Trophoblast cell (in vitro differentiated cells and primary cell): Measurements from ENCODE around the gene SYF2.

ENCODE experiments used
- DNase-seq, 2 donors: peaks; one replicate each; pipeline ENCODE4 v3.0.0-alpha.2; 2016
- H2AFZ ChIP-seq: 2 replicates; pipeline ENCODE4 v1.6.1; 2013; ENCODE audit warnings: low read length, moderate library complexity, mild to moderate bottlenecking; ENCODE audit not compliant: insufficient read depth, poor library complexity
- H2AK5ac ChIP-seq: 2 replicates; pipeline ENCODE4 v1.6.1; 2013; ENCODE audit warnings: mild to moderate bottlenecking, low read length
- H2BK120ac ChIP-seq: 2 replicates; pipeline ENCODE4 v1.6.1; 2013; ENCODE audit warnings: low read length, mild to moderate bottlenecking, moderate library complexity; ENCODE audit not compliant: insufficient read depth, poor library complexity
- H2BK12ac ChIP-seq: 2 replicates; pipeline ENCODE4 v1.6.1; 2013; ENCODE audit warnings: mild to moderate bottlenecking, low read length, moderate library complexity
- H2BK5ac ChIP-seq: 2 replicates; pipeline ENCODE4 v1.6.1; 2013; ENCODE audit warnings: low read length, low read depth, moderate library complexity, mild to moderate bottlenecking; ENCODE audit not compliant: poor library complexity
- H3K14ac ChIP-seq: 2 replicates; pipeline ENCODE4 v1.6.1; 2013; ENCODE audit warnings: mild to moderate bottlenecking, low read length
- H3K18ac ChIP-seq: 2 replicates; pipeline ENCODE4 v1.6.1; 2013; ENCODE audit warnings: mild to moderate bottlenecking, low read length
- H3K23ac ChIP-seq: 2 replicates; pipeline ENCODE4 v1.6.1; 2013; ENCODE audit warnings: low read length
- H3K27ac ChIP-seq: 2 replicates; pipeline ENCODE4 v1.5.1; 2013; ENCODE audit warnings: low read depth, mild to moderate bottlenecking, inconsistent platforms, low read length, moderate library complexity
- H3K27me3 ChIP-seq: 2 replicates; pipeline ENCODE4 v1.6.1; 2013; ENCODE audit warnings: inconsistent platforms, mild to moderate bottlenecking, low read length, moderate library complexity; ENCODE audit not compliant: insufficient read depth
- H3K36me3 ChIP-seq, 2 experiments: 1 replicate in 1 of 2; 2 replicates in 1 of 2; pipeline ENCODE4 v1.6.1; 2013; ENCODE audit warnings: low read length in 2 of 2, mild to moderate bottlenecking in 2 of 2, moderate library complexity in 1 of 2; ENCODE audit not compliant: insufficient read depth in 2 of 2, control insufficient read depth in 1 of 2
- H3K4ac ChIP-seq: 2 replicates; pipeline ENCODE4 v1.6.1; 2013; ENCODE audit warnings: low read depth, mild to moderate bottlenecking, low read length, moderate library complexity
- H3K4me1 ChIP-seq, 2 experiments: 1 replicate in 1 of 2; 2 replicates in 1 of 2; pipeline ENCODE4 v1.6.1; 2013; ENCODE audit warnings: low read length in 2 of 2, mild to moderate bottlenecking in 2 of 2, moderate library complexity in 1 of 2; ENCODE audit not compliant: insufficient read depth in 2 of 2, control insufficient read depth in 1 of 2
- H3K4me2 ChIP-seq: 2 replicates; pipeline ENCODE4 v1.6.1; 2013; ENCODE audit warnings: inconsistent platforms, mild to moderate bottlenecking, low read length, moderate library complexity
- H3K4me3 ChIP-seq: 2 replicates; pipeline ENCODE4 v1.5.1; 2013; ENCODE audit warnings: mild to moderate bottlenecking, low read depth, low read length, inconsistent platforms
- H3K79me1 ChIP-seq: one replicate; pipeline ENCODE4 v1.6.1; 2013; ENCODE audit warnings: low read length
- H3K79me2 ChIP-seq: 2 replicates; pipeline ENCODE4 v1.6.1; 2013; ENCODE audit warnings: low read length, mild to moderate bottlenecking; ENCODE audit not compliant: control insufficient read depth, insufficient read depth, poor library complexity
- H3K9ac ChIP-seq: 2 replicates; pipeline ENCODE4 v1.6.1; 2013; ENCODE audit warnings: mild to moderate bottlenecking, low read length
- H3K9me3 ChIP-seq: 2 replicates; pipeline ENCODE4 v1.6.1; 2013; ENCODE audit warnings: low read depth, mild to moderate bottlenecking, control low read depth, inconsistent platforms, low read length; ENCODE audit not compliant: insufficient read depth
- H4K12ac ChIP-seq: 2 replicates; pipeline ENCODE4 v1.6.1; 2013; ENCODE audit warnings: low read depth, mild to moderate bottlenecking, low read length, moderate library complexity
- H4K8ac ChIP-seq: 2 replicates; pipeline ENCODE4 v1.6.1; 2013; ENCODE audit warnings: low read depth, mild to moderate bottlenecking, low read length, moderate library complexity
- H4K91ac ChIP-seq: one replicate; pipeline ENCODE4 v1.6.1; 2013; ENCODE audit warnings: low read depth, mild to moderate bottlenecking, low read length, moderate library complexity
- WGBS: extraction: QIAGEN DNeasy Blood & Tissue Kit; methylation state at CpG from one replicate; pipeline ENCODE4 v1.1.7; 2013; ENCODE audit warnings: missing lambda C conversion rate; ENCODE audit not compliant: insufficient read length, insufficient coverage; ENCODE audit errors: extremely low coverage; 5-methylcytosine and 5-hydroxymethylcytosine counted together

The SYF2 gene

DNA sequence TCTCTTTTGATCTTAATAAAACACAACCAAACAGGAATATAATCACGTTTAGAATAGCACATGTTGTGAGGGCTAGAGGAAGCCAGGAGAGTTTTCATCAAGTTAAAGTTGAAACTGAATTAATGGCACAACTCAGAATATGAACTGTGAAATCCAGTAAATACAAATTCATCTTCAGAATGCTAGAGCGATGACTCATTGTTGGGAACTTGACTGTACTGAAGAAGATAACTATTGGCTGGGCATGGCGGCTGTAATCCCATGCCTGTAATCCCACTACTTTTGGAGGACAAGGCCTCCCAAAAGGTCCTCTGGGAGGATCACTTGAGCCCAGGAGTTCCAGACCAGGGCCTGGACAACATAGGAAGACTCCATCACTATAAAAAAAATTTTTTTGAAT is 8.8 kb downstream of the SYF2 start:
- no peak overlapping the region for H3K4me3 ChIP-seq
- no peaks in the 10 kb centered on the region for H3K79me1 ChIP-seq
- no peak overlapping the region for H2BK5ac ChIP-seq
- no peak overlapping the region for H3K14ac ChIP-seq
- no peak overlapping the region for H2AK5ac ChIP-seq
- H3K9ac ChIP-seq = no peak overlapping the region
- H2BK120ac ChIP-seq = no peak overlapping the region
- H2AFZ ChIP-seq = no peak overlapping the region
- no peaks in the 10 kb centered on the region for H3K27me3 ChIP-seq
- no peaks in the 10 kb centered on the region for H3K79me2 ChIP-seq
- H4K8ac ChIP-seq = no peak overlapping the region
- no peak overlapping the region for H3K27ac ChIP-seq
- no peak overlapping the region for H3K18ac ChIP-seq
- peak in 1 of 2 donors; percentile 49 for DNase-seq
- no peak overlapping the region for H3K4me2 ChIP-seq
- no peaks in the 10 kb centered on the region for H3K4me1 ChIP-seq
- no peak overlapping the region for H4K91ac ChIP-seq
- no peaks in the 10 kb centered on the region for H3K9me3 ChIP-seq
- H3K23ac ChIP-seq = no peak overlapping the region
- no peak overlapping the region for H3K4ac ChIP-seq
- peaks cover 32 to 33% of the 10 kb centered on the region in 2 experiments for H3K36me3 ChIP-seq
- no peak overlapping the region for H2BK12ac ChIP-seq
- H4K12ac ChIP-seq = no peak overlapping the region
- WGBS = no CpG with 5 or more reads among the region's 3 CpGs

GRCh38 chr1:25222606-25223005 is 9.7 kb downstream of the SYF2 start:
- Histone ChIP-seq H3K9ac (no peak overlapping the region), H3K4me1 (no peaks in the 10 kb centered on the region), H3K79me2 (no peaks in the 10 kb centered on the region), H3K14ac (no peak overlapping the region), H3K23ac (no peak overlapping the region), H3K27me3 (no peaks in the 10 kb centered on the region), H4K12ac (no peak overlapping the region), H2BK5ac (no peak overlapping the region), H3K36me3 (peaks cover 28 to 30% of the 10 kb centered on the region in 2 experiments), H3K79me1 (no peaks in the 10 kb centered on the region), H3K4me3 (no peak overlapping the region), H4K91ac (no peak overlapping the region), H4K8ac (no peak overlapping the region), H3K4me2 (no peak overlapping the region), H2AK5ac (no peak overlapping the region), H2BK12ac (no peak overlapping the region), H3K27ac (no peak overlapping the region), H3K9me3 (no peaks in the 10 kb centered on the region), H2AFZ (no peak overlapping the region), H3K18ac (no peak overlapping the region), H3K4ac (no peak overlapping the region), H2BK120ac (no peak overlapping the region)
- no peak for DNase-seq
- WGBS = no CpG with 5 or more reads among the region's 4 CpGs

- no peak overlapping the region for H2BK120ac ChIP-seq
- H4K12ac ChIP-seq = no peak overlapping the region
- H3K18ac ChIP-seq = no peak overlapping the region
- DNase-seq = no peak
- H3K9me3 ChIP-seq = no peaks in the 10 kb centered on the region
- H3K4me3 ChIP-seq = no peak overlapping the region
- H2AFZ ChIP-seq = no peak overlapping the region
- no peaks in the 10 kb centered on the region for H3K79me2 ChIP-seq
- no peak overlapping the region for H3K9ac ChIP-seq
- no peak overlapping the region for H3K23ac ChIP-seq
- no peaks in the 10 kb centered on the region for H3K27me3 ChIP-seq
- no peak overlapping the region for H4K8ac ChIP-seq
- no peak overlapping the region for H2BK12ac ChIP-seq
- no peak overlapping the region for H4K91ac ChIP-seq
- no peak overlapping the region for H2AK5ac ChIP-seq
- no peak overlapping the region for H3K27ac ChIP-seq
- H2BK5ac ChIP-seq = no peak overlapping the region
- no peak overlapping the region for H3K4ac ChIP-seq
- peaks cover 15 to 23% of the 10 kb centered on the region in 2 experiments for H3K36me3 ChIP-seq
- no peaks in the 10 kb centered on the region for H3K79me1 ChIP-seq
- WGBS = no CpG with 5 or more reads among the region's 3 CpGs
- no peak overlapping the region for H3K14ac ChIP-seq
- H3K4me1 ChIP-seq = no peaks in the 10 kb centered on the region
- H3K4me2 ChIP-seq = no peak overlapping the region
Measured at GRCh38 chr1:25220666-25221065, 11.6 kb downstream of the SYF2 start.

- Histone ChIP-seq H3K4me2 (no peak overlapping the region), H3K9me3 (no peaks in the 10 kb centered on the region), H3K4me1 (no peaks in the 10 kb centered on the region), H4K91ac (no peak overlapping the region), H3K14ac (no peak overlapping the region), H3K27ac (no peak overlapping the region), H2BK5ac (no peak overlapping the region), H3K4ac (no peak overlapping the region), H2AFZ (no peak overlapping the region), H2BK120ac (no peak overlapping the region), H3K79me2 (no peaks in the 10 kb centered on the region), H3K23ac (no peak overlapping the region), H3K36me3 (peaks cover 14 to 20% of the 10 kb centered on the region in 2 experiments), H3K9ac (no peak overlapping the region), H3K79me1 (no peaks in the 10 kb centered on the region), H3K27me3 (no peaks in the 10 kb centered on the region), H4K12ac (no peak overlapping the region), H2BK12ac (no peak overlapping the region), H4K8ac (no peak overlapping the region), H3K4me3 (no peak overlapping the region), H2AK5ac (no peak overlapping the region), H3K18ac (no peak overlapping the region)
- no CpG with 5 or more reads among the region's 9 CpGs for WGBS
- peak; percentile 76 to 85 for DNase-seq
Measured at GRCh38 chr1:25219661-25220251, 12.5 kb downstream of the SYF2 start.
